ENCODE results near the gene TCEAL4. TPM values are rescaled to one million over a fixed set of nuclear protein-coding genes. Genes with fewer than 3 reads are reported as not detected.
A peak's percentile ranks its signal among the peaks of the same experiment; 100 is the strongest.

Gene TCEAL4
- total RNA-seq, 1 experiment from 2014 or later = 84.1 TPM

DNA sequence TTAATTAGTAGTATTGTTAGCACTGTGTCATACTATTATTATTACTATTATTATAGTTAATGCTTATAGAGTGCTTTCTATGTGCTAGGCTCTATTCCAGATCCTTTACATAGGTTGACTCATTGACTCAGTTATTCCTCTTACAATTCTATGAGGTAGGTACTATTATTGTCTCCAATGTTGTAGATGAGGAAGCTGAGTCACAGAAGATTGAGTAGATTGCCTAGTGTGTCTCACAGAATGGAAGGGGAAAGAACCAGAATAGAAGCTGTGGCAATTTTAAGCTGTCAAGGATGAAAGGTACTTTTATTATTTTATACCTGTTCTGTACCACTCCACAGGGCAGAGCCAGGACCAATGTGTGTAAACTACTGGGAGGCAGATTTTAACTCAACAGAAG lies 41.5 kb downstream of the TCEAL4 start:
- CTCF ChIA-PET = no interaction called here
- H3K27ac ChIP-seq (ENCODE audit: low read length) = no peak overlapping the region; the same call in 1 of the 2 replicates
- H3K9me3 ChIP-seq (ENCODE audit: control insufficient read depth, insufficient read depth, low read depth, low read length) = no peaks in the 10 kb centered on the region
- no peak overlapping the region for H3K4me3 ChIP-seq (ENCODE audit: low read depth in 2 of 2, low read length in 2 of 2)
- no peaks in the 10 kb centered on the region for H3K36me3 ChIP-seq (ENCODE audit: control insufficient read depth, insufficient read depth, low read length)
- intact Hi-C loops (cut with micrococcal nuclease; ENCODE audit: unreplicated experiment) = no loop called here
- DNase-seq (ENCODE audit: low read depth, low spot score) (no peak), ATAC-seq (no peak)
- BruUV-seq (replicated peaks) = no TSS peak
- peaks cover 16% of the 10 kb centered on the region; the same call in 1 of the 2 replicates for H3K4me1 ChIP-seq (ENCODE audit: control insufficient read depth, insufficient read depth, low read length)
- no peak for TF ChIP-seq POLR2AphosphoS5 (IDR thresholded peaks at IDR 0.05; ENCODE audit: low read depth, low read length)
- no peak for TF ChIP-seq SIN3A (IDR thresholded peaks at IDR 0.05; ENCODE audit: borderline replicate concordance, insufficient read depth, low read depth, low read length)
- TF ChIP-seq REST (IDR thresholded peaks at IDR 0.05; ENCODE audit: insufficient read depth in 1 of 2, low read depth in 2 of 2, low read length in 1 of 2) = no peak
- TF ChIP-seq, protein P1, sequence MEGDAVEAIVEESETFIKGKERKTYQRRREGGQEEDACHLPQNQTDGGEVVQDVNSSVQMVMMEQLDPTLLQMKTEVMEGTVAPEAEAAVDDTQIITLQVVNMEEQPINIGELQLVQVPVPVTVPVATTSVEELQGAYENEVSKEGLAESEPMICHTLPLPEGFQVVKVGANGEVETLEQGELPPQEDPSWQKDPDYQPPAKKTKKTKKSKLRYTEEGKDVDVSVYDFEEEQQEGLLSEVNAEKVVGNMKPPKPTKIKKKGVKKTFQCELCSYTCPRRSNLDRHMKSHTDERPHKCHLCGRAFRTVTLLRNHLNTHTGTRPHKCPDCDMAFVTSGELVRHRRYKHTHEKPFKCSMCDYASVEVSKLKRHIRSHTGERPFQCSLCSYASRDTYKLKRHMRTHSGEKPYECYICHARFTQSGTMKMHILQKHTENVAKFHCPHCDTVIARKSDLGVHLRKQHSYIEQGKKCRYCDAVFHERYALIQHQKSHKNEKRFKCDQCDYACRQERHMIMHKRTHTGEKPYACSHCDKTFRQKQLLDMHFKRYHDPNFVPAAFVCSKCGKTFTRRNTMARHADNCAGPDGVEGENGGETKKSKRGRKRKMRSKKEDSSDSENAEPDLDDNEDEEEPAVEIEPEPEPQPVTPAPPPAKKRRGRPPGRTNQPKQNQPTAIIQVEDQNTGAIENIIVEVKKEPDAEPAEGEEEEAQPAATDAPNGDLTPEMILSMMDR (IDR thresholded peaks at IDR 0.05) = no peak
- TF ChIP-seq TCF7L2 (IDR thresholded peaks at IDR 0.05; ENCODE audit: low read depth, low read length) = no peak
- in situ Hi-C loops (cut with HindIII; ENCODE audit: low pct_unique_long_range_greater_than_20kb, low sequenced_read_pairs) = no loop called here
- POLR2A ChIA-PET = no interaction called here
- H3K27me3 ChIP-seq (ENCODE audit: control insufficient read depth, insufficient read depth, low read length) = no peaks in the 10 kb centered on the region

DNA sequence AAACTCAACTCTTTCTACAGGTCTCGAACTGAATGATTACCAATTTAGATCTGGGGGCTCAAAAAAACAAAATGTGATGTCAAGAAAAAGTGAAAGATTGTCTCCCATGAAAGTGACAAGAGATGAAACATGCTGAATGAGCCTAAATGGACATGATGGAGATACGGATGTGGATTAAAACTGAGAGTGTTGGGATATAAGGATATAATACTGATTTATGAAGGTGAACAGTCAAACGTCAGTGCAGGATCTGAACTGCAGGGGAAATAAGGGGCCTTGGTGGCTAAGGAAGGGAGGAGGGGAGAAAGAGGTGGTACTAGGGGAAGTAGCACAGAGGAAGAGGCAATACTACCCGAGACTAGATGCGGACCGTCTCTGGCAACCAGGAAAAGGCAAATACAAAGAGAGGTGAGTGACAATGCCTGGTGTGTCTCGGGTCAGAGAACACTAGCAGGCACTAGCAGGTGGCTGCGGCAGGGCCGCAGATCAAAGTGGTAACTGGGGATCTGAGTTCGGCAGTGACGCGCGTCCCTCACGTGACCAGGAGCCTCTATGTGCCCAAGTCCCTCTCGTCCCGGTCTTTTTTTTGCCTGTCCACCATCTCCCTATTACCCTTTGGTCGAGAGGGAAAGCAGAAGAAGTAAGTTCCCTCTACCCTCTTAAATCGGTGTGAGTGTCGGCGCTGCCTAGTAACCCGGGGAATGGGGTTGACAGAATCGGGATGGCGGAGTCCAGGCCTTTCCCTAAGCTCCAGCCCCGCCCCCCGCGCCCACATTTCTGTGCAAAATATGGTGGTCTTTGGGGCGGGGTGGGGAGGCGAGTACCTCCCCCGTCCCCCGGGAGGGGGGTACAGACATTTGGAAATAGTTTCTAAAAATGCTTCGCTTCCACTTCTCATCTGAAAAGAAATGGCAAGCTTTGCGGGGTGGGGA lies 43.3 kb downstream of the TCEAL4 start, which contains the start of gene TCEAL1:
Gene TCEAL1 (plus strand): TSS at position 590 of the 932 bp plus-strand sequence. CDS start 942 bp downstream, outside the sequence.
- Histone ChIP-seq H3K9me3 (ENCODE audit: control insufficient read depth, insufficient read depth, low read depth, low read length) (no peaks in the 10 kb centered on the region), H3K27ac (ENCODE audit: low read length) (peak within 1 kb of the TSS; percentile 97), H3K4me1 (ENCODE audit: control insufficient read depth, insufficient read depth, low read length) (peaks cover 16% of the 10 kb centered on the region; the same call in 1 of the 2 replicates), H3K36me3 (ENCODE audit: control insufficient read depth, insufficient read depth, low read length) (no peaks in the 10 kb centered on the region), H3K27me3 (ENCODE audit: control insufficient read depth, insufficient read depth, low read length) (no peaks in the 10 kb centered on the region), H3K4me3 (ENCODE audit: low read depth in 2 of 2, low read length in 2 of 2) (peak within 1 kb of the TSS; percentile 80 to 96)
- TF ChIP-seq TCF7L2 (IDR thresholded peaks at IDR 0.05; ENCODE audit: low read depth, low read length) (peak; percentile 98), REST (IDR thresholded peaks at IDR 0.05; ENCODE audit: insufficient read depth in 1 of 2, low read depth in 2 of 2, low read length in 1 of 2) (no peak), POLR2AphosphoS5 (IDR thresholded peaks at IDR 0.05; ENCODE audit: low read depth, low read length) (no peak; the same call in 1 of the 2 replicates), SIN3A (IDR thresholded peaks at IDR 0.05; ENCODE audit: borderline replicate concordance, insufficient read depth, low read depth, low read length) (0 out of 2 replicates have a peak, but pooled peaks have one; percentile 24)
- intact Hi-C loops (cut with micrococcal nuclease; ENCODE audit: unreplicated experiment) = no loop called here
- ATAC-seq = peak; percentile 44
- ChIA-PET POLR2A (interaction anchor here (0.6 kb wide), 1 partner anchor 99 kb away, joined by 3 read pairs; no protein-coding TSS in a partner anchor), CTCF (no interaction called here)
- in situ Hi-C loops (cut with HindIII; ENCODE audit: low pct_unique_long_range_greater_than_20kb, low sequenced_read_pairs) = no loop called here
- TSS peak; percentile 64 for BruUV-seq (replicated peaks)
- no peak for DNase-seq (ENCODE audit: low read depth, low spot score)
